Activated CD8-positive, alpha-beta memory T cell treated with anti-CD3 and anti-CD28 coated beads, Interleukin-2, amount 50 U/mL, for 4 hours (primary cell): ENCODE results near the gene VANGL2.
A peak's percentile ranks its signal among the peaks of the same experiment; 100 is the strongest.

Experiments used
- DNase-seq: peaks from one replicate; pipeline ENCODE4 v3.0.0-alpha.2; 2020

Gene VANGL2

GRCh38 chr1:160429125-160429561 is 28.8 kb downstream of the VANGL2 start:
- no peak for DNase-seq

DNA sequence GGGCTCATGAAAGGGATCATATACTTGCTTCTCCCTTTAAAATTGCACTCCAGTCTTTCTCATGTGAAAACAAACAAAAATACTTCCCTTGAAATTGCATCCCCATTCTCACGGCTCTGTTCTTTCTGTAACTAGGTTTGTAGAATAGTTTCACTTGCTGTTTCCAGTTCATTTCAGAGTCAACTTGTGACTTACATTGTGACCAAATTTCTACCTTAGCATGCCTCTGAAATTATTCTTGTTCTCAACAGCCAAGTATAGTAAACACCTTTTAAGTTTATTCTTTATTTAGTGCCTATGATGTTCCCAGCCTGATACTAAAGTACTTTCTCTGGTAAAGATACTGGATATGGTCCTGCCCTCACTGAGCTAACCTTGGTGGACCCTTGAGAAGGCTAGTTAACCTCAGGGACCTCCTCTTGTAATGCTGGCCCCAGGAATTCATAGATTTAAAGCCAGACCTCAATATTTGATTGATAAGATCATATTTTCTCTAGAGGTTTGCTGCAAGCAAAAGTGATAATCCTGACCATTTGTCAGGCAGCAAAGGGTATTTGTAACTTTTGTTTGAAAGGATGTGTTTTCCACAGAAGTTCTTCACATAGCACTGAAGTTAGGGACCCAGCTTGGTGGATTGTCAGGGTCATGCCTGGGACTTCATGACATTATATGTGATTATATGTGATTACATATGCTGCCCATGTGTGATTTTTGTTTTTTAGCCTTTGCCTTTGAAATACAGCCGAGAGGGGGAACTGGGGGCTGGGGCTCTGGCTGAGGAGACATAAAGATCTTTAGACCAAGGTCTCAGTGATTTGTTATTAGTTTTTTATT is 29.6 kb downstream of the VANGL2 start:
- DNase-seq: no peak

GRCh38 chr1:160431006-160431405 is 30.6 kb downstream of the VANGL2 start:
- no peak for DNase-seq

GRCh38 chr1:160431571-160431970 is 31.2 kb downstream of the VANGL2 start:
- no peak for DNase-seq

- DNase-seq: no peak
Measured at GRCh38 chr1:160432371-160432786, 32.0 kb downstream of the VANGL2 start.

GRCh38 chr1:160436966-160437365 is 36.6 kb downstream of the VANGL2 start:
- DNase-seq: no peak

GRCh38 chr1:160437432-160438316 is 37.3 kb downstream of the VANGL2 start:
- DNase-seq: no peak

- no peak for DNase-seq
Measured at GRCh38 chr1:160438317-160438918, 38.1 kb downstream of the VANGL2 start.

- no peak for DNase-seq
Measured at GRCh38 chr1:160438935-160439334, 38.6 kb downstream of the VANGL2 start.

- DNase-seq: no peak
Measured at GRCh38 chr1:160439718-160440117, 39.4 kb downstream of the VANGL2 start.

GRCh38 chr1:160446945-160447600 is 46.7 kb downstream of the VANGL2 start:
- DNase-seq: no peak

- no peak for DNase-seq
Measured at GRCh38 chr1:160449494-160449893, 49.1 kb downstream of the VANGL2 start.

DNA sequence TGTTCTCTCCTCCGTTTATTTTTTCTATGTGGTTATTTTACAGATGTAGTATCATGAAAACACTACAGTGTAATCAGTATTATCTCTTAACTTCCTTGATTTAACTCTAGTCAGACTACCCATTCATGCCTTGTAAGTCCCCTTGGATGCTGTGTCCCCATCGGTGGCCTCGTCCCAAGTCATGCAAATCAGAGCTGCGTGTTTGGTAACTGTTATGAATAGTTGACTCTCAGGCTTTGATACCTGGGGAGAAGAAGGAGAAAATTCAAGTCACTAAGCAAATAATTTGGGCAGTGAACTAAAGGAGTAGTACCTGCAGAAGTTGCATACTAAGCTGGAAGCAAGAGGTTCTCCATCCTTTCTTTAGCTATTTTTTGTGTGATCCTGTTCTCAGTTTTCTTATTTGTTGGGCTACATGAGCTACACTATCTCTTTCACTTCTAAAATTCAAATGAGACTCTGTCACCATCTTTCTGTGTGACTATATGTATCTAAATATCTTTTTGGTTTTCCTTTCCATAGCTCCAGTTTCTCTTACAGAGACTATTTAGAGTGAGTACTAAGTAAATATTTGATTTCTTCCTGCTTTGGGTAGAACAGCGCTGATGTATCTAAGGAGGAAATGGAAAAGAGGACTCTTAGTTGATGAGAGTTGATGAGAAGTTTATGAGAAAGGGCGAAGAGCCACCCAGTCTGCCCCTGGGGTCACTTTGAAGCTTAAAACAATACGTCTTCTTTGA is 50.9 kb downstream of the VANGL2 start:
- DNase-seq: no peak

DNA sequence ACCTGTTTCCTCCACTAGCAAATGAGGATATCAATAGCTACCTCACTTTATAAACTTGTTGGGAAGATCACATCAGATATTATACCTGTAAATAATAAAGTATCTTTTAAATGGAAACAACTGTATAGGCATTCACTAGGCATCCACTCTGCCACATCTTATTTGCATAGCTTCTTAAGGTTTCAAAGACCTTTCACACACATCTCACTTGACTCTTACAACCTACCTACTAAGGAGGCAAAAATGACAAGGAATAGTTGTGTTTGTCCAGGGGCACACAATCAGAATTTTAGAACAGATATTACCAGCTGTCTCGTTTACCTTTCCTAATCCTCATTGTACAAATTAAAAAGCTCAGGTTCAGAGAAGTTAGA is 51.5 kb downstream of the VANGL2 start:
- DNase-seq: no peak

DNA sequence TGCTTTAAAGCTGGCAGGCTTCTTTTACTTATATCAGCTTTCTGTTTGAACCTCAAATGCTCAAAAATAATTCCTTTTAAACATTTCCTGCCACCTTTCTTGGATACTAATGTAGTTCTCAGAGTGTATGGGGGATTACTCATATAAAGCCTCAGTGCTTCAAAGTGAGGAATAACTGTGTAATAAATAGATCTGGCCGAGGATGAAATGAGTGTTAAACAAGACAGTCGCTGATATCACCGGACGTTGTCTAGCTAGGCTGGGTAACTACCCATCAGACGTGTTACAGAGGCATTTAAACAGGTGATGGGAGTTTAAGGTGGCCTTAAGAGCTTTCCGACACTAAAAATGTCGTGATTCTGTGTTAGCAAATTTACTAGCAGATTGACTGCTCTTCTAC is 53.1 kb downstream of the VANGL2 start:
- no peak for DNase-seq

- no peak for DNase-seq
Measured at GRCh38 chr1:160454371-160455152, 54.2 kb downstream of the VANGL2 start.

- no peak for DNase-seq
Measured at GRCh38 chr1:160455153-160455517, 54.8 kb downstream of the VANGL2 start.

DNA sequence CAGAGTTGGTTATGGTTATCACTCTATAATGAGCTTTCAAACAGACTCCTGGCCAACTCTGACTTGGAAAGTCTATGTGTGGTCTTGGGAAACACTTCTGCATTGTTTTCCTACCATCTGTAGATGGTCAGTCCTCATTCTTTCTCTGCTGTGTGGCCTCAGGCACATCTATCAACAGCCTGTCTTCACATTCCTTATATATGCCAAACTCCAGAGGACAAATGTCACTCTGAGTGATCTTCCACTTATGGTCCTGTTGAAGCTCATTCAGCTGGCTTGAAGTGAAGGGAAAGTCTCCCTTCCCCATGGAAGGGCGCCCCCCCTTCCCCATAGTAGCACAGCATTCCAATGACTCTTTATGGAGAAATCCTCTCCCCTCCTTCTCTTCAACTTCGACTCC is 58.7 kb downstream of the VANGL2 start:
- no peak for DNase-seq

GRCh38 chr1:160459687-160460086 is 59.3 kb downstream of the VANGL2 start:
- DNase-seq: no peak

DNA sequence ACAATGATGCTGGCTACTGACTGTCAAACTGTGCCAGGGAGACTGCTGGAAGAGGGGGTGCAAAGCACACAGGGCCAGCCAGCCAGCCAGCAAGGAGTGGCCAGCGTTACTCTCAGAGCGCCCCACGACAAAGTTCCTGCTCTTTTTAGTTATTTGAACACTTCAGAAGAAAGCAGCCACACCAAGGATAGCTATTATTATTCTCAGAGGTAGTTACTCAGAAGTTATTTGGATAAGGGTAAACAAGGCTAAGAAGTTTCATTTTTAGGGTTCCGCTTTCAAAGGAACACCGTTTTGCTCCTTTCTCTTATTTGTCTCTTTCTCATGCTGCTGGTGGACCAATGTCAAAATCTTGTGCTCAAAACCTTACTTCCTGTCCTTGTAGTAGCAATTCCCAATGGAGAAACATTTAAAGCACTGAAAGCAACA is 59.9 kb downstream of the VANGL2 start:
- no peak for DNase-seq

GRCh38 chr1:160460683-160461287 is 60.4 kb downstream of the VANGL2 start:
- peak; percentile 43 for DNase-seq
